ENCODE results near the gene TLL2. TPM values are rescaled to one million over a fixed set of nuclear protein-coding genes. Genes with fewer than 3 reads are reported as not detected.

Gene TLL2
- total RNA-seq, result 1 to 10 TPM; 1.8 to 8.6 (median 3.6) TPM
- polyA plus RNA-seq, result 1 to 10 TPM; 4.6 to 5.4 TPM
- long read RNA-seq, donor 1, partial matches to known transcripts, result 11 of 13 reads
- long read RNA-seq, donor 1, other reads (novel, unspliced or antisense), result 2 of 13 reads
- long read RNA-seq, donor 2, partial matches to known transcripts, result 20 of 23 reads
- long read RNA-seq, donor 2, other reads (novel, unspliced or antisense), result 3 of 23 reads
- long read RNA-seq, donor 3, partial matches to known transcripts, result 2 of 4 reads
- long read RNA-seq, donor 3, other reads (novel, unspliced or antisense), result 2 of 4 reads

- DNase-seq (peak; percentile 88 to 94 (median 92)), ATAC-seq (peak; percentile 96 to 97 (median 96))
- Histone ChIP-seq H3K9me3 (no peaks in the 10 kb centered on the region), H3K4me1 (peaks cover 4 to 35% (median 16%) of the 10 kb centered on the region in 12 donors), H3K27ac (peak within 1 kb of the TSS in 11 of 12 donors; percentile 27 to 79 (median 68)), H3K4me3 (peak within 1 kb of the TSS; percentile 41 to 71 (median 64)), H3K36me3 (peaks cover 0 to 7% (median 1%) of the 10 kb centered on the region in 9 donors), H3K27me3 (peaks cover 0 to 33% (median 0%) of the 10 kb centered on the region in 9 donors)
- WGBS, 4 donors, result 2 to 6% (median 3%) methylated on average over 29 to 68 of the region's 68 CpGs
- intact Hi-C loops (cut with DNase I), result loop anchor here (2.0 to 5.0 kb wide), 5 partner anchors 117 to 139 kb away; no protein-coding TSS in a partner anchor
- TF ChIP-seq POLR2A (IDR thresholded peaks at IDR 0.05) (peak in 1 of 2 donors; percentile 66), CTCF (IDR thresholded peaks at IDR 0.05) (peak; percentile 64 to 97 (median 76))
These were observed at the start of gene TLL2 for GRCh38 chr10:96513698-96514561. Gene TLL2, minus strand, starts transcription at chr10:96513926. Its CDS starts 241 bp downstream, at chr10:96513685.

DNA sequence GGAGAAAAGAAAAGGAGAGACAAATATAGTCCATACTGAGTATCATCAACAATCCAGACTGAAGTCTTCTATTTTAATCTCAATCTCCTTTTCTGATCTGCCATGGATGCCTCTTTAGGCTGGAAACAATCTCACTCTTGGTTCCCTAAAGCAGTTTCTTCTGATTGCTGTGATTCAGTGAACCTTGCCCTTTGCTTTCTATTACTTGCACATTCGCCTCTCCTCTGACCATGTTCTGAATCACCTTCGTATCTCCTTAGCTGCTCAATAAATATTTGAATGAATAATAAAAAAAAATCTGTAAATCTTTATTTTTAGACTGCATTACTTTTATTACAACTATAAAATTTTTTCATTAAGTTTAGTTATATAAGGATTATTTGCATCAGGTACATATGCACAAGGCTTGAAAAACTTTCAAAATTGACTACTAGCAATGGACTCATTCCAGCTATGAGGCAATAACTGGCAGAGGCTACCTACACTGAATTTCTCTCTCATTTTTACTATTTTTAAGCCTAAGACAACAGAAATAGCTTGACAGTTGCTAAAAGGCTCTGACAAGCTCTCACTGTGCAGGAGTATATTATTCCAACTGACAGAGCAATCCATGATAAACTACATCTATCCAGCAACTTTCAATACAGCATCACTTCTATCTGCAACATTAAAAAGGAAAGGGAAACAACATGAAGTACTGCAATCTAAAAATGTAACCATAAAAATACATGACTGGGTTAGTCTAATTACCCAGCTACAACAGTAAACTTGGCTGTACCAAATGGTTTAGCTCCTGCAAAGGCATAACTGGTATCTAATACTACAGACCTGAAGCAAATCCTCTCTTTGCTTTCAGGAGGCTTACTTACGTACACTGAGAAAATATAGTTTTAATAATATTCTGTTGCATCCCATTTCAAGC lies 47.5 kb upstream of the TLL2 start:
- Histone ChIP-seq H3K9me3 (no peaks in the 10 kb centered on the region), H3K27ac (no peak overlapping the region), H3K36me3 (peaks cover 0 to 81% (median 70%) of the 10 kb centered on the region in 9 donors), H3K4me1 (peaks cover 0 to 14% (median 4%) of the 10 kb centered on the region in 12 donors), H3K27me3 (no peaks in the 10 kb centered on the region), H3K4me3 (no peak overlapping the region)
- ATAC-seq, result no peak
- WGBS, 4 donors, result 95 to 96% (median 95%) methylated on average over 3 of the region's 3 CpGs
- TF ChIP-seq CTCF (IDR thresholded peaks at IDR 0.05) (no peak), POLR2A (IDR thresholded peaks at IDR 0.05) (no peak)
- intact Hi-C loops (cut with DNase I), result no loop called here
- no peak for DNase-seq

- H3K27ac ChIP-seq, result no peak overlapping the region
- intact Hi-C loops (cut with DNase I), result no loop called here
- ATAC-seq (no peak), DNase-seq (no peak)
- peaks cover 0 to 82% (median 72%) of the 10 kb centered on the region in 9 donors for H3K36me3 ChIP-seq
- no peaks in the 10 kb centered on the region for H3K27me3 ChIP-seq
- 86 to 98% (median 96%) methylated on average over 2 of the region's 2 CpGs for whole genome bisulfite sequencing, 4 donors
- no peak for TF ChIP-seq CTCF (IDR thresholded peaks at IDR 0.05)
- no peak for TF ChIP-seq POLR2A (IDR thresholded peaks at IDR 0.05)
- H3K4me3 ChIP-seq, result no peak overlapping the region
- H3K9me3 ChIP-seq, result no peaks in the 10 kb centered on the region
- H3K4me1 ChIP-seq, result peaks cover 0 to 8% (median 3%) of the 10 kb centered on the region in 12 donors
These were observed 46.8 kb upstream of the TLL2 start for GRCh38 chr10:96560489-96560888.
